Activated CD4-positive, CD25-positive, alpha-beta regulatory T cell treated with anti-CD3 and anti-CD28 coated beads, Interleukin-2, amount 50 U/mL, for 72 hours (primary cell): ENCODE data around the gene SLX4IP.
"Not testable (repeated sequence)": the region's sequence is repeated elsewhere in the genome, so short reads cannot be mapped to it uniquely, and the experiment has no call there.

Experiments
- DNase-seq: peaks from one replicate; pipeline ENCODE4 v3.0.0; 2021

The SLX4IP gene

GRCh38 chr20:10580700-10581099, 145.6 kb downstream of the SLX4IP start:
- DNase-seq = no peak

GRCh38 chr20:10581823-10582222, 146.7 kb downstream of the SLX4IP start:
- DNase-seq = no peak

GRCh38 chr20:10584371-10584770, 149.3 kb downstream of the SLX4IP start:
- no peak for DNase-seq

GRCh38 chr20:10585308-10585707, 150.2 kb downstream of the SLX4IP start:
- no peak for DNase-seq

- no peak for DNase-seq
These were observed 151.2 kb downstream of the SLX4IP start for GRCh38 chr20:10586296-10586695.

GRCh38 chr20:10590446-10590845, 155.3 kb downstream of the SLX4IP start:
- not testable (repeated sequence) for DNase-seq

GRCh38 chr20:10590950-10591671, 156.0 kb downstream of the SLX4IP start:
- no peak for DNase-seq

- no peak for DNase-seq
These were observed 156.9 kb downstream of the SLX4IP start for GRCh38 chr20:10591946-10592521.

GRCh38 chr20:10594296-10594868, 159.3 kb downstream of the SLX4IP start:
- DNase-seq = no peak

- DNase-seq = no peak
These were observed 160.2 kb downstream of the SLX4IP start for GRCh38 chr20:10595266-10595665.

GRCh38 chr20:10595985-10596384, 160.9 kb downstream of the SLX4IP start:
- DNase-seq = no peak

- no peak for DNase-seq
These were observed 161.6 kb downstream of the SLX4IP start for GRCh38 chr20:10596710-10597121.

- no peak for DNase-seq
These were observed 162.5 kb downstream of the SLX4IP start for GRCh38 chr20:10597637-10598036.

GRCh38 chr20:10602221-10602871, 167.2 kb downstream of the SLX4IP start:
- no peak for DNase-seq

- no peak for DNase-seq
These were observed 168.3 kb downstream of the SLX4IP start for GRCh38 chr20:10603378-10603777.

- no peak for DNase-seq
These were observed 169.1 kb downstream of the SLX4IP start for GRCh38 chr20:10603971-10604864.

- DNase-seq = no peak
These were observed 169.8 kb downstream of the SLX4IP start for GRCh38 chr20:10604865-10605440.

- no peak for DNase-seq
These were observed 170.6 kb downstream of the SLX4IP start for GRCh38 chr20:10605547-10606195.

GRCh38 chr20:10609276-10609675, 174.2 kb downstream of the SLX4IP start:
- no peak for DNase-seq

GRCh38 chr20:10609770-10610169, 174.7 kb downstream of the SLX4IP start:
- DNase-seq = no peak

GRCh38 chr20:10610251-10610650, 175.1 kb downstream of the SLX4IP start:
- DNase-seq = no peak

GRCh38 chr20:10611357-10611756, 176.3 kb downstream of the SLX4IP start:
- no peak for DNase-seq
